Raji (cell line): ENCODE results near the gene SLC18A3.

Experiments used
- POLR2A ChIP-seq: IDR thresholded peaks from 2 replicates; pipeline ENCODE4 v1.6.1; 2011; ENCODE audit warnings: low read depth, low read length, control low read depth; ENCODE audit not compliant: insufficient read depth

The SLC18A3 gene

GRCh38 chr10:49601857-49602256 lies 8.3 kb upstream of the SLC18A3 start:
- TF ChIP-seq POLR2A, result no peak

GRCh38 chr10:49602380-49603023 lies 7.6 kb upstream of the SLC18A3 start:
- no peak for TF ChIP-seq POLR2A

- no peak for TF ChIP-seq POLR2A
These were observed 4.7 kb upstream of the SLC18A3 start for GRCh38 chr10:49605216-49605938.

- TF ChIP-seq POLR2A, result no peak
These were observed 4.1 kb upstream of the SLC18A3 start for GRCh38 chr10:49605939-49606509.

- TF ChIP-seq POLR2A, result no peak
These were observed 3.1 kb upstream of the SLC18A3 start for GRCh38 chr10:49606981-49607535.

- no peak for TF ChIP-seq POLR2A
These were observed 1.7 kb upstream of the SLC18A3 start for GRCh38 chr10:49608166-49609005.

GRCh38 chr10:49609006-49609282 lies 1.2 kb upstream of the SLC18A3 start:
- no peak for TF ChIP-seq POLR2A

GRCh38 chr10:49609283-49610113 lies 612 bp upstream of the SLC18A3 start:
- no peak for TF ChIP-seq POLR2A

GRCh38 chr10:49610458-49611165 lies 502 bp downstream of the SLC18A3 start:
- no peak for TF ChIP-seq POLR2A

GRCh38 chr10:49611166-49611815 lies 1.2 kb downstream of the SLC18A3 start:
- no peak for TF ChIP-seq POLR2A

- TF ChIP-seq POLR2A, result no peak
These were observed 1.9 kb downstream of the SLC18A3 start for GRCh38 chr10:49611816-49612512.

GRCh38 chr10:49612513-49613164 lies 2.5 kb downstream of the SLC18A3 start:
- no peak for TF ChIP-seq POLR2A
